Keratinocyte (primary cell): ENCODE measurements around the gene HSF4.

Source experiments
- CTCF ChIP-seq, 3 experiments: IDR thresholded peaks in 1 of 3; conservative IDR thresholded peaks in 1 of 3; optimal IDR thresholded peaks in 1 of 3; 2 replicates in 2 of 3; 3 replicates in 1 of 3; pipeline versions ENCODE3 to v1.5.1; 2011; ENCODE audit warnings: low read length in 3 of 3, mild to moderate bottlenecking in 3 of 3, moderate library complexity in 2 of 3, control low read depth in 1 of 3, inconsistent platforms in 1 of 3; ENCODE audit not compliant: insufficient read depth in 2 of 3; ENCODE audit errors: extremely low read depth in 1 of 3
- EZH2 ChIP-seq: IDR thresholded peaks from one replicate; pipeline ENCODE4 v1.6.1; 2012; ENCODE audit warnings: inconsistent platforms, mild to moderate bottlenecking, low read length, moderate library complexity

DNA sequence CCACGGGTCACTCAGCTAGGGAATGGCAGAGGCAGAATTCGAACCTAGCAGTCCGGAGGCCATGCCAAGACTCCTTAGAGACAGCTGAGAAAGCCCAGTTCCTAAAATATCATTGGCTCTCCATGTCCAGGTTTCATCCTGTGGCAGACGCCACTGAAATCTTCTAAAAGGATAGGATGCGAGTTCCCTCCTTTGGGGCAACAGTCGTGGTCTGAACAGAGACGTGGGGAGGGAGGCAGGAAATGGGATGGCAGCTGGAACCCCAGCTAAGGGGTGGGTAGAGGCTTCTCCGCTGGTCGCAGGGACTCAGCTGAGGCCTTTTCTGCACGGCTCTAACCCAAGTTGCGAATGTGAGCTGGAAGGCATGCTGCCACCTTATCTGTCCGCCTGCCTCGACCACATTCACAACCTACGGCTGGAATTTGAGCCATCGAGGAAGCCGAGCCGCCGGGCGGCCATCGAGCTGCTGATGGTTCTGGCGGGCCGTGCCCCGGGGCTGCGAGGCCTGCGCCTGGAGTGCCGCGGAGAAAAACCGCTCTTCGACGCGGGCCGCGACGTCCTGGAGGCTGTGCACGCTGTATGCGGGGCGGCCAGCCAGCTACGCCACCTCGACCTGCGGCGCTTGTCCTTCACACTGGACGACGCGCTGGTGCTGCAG is 1.9 kb upstream of the HSF4 start:
- TF ChIP-seq CTCF (optimal IDR thresholded peaks at IDR 0.05 in 1 of 3, IDR thresholded peaks at IDR 0.05 in 1 of 3, conservative IDR thresholded peaks at IDR 0.05 in 1 of 3; ENCODE audit: extremely low read depth in 1 of 3, insufficient read depth in 2 of 3, low read length in 3 of 3): no peak
- TF ChIP-seq EZH2: no peak
